Endothelial cell of umbilical vein (primary cell): ENCODE data around the gene RAPGEF6. TPM values are rescaled to one million over a fixed set of nuclear protein-coding genes. Genes with fewer than 3 reads are reported as not detected.

Experiments used
- BruUV-seq: library from RNA; stranded (reverse); fragments of 400-500 nt; replicated peaks from 2 replicates; lab custom pipeline; 2021; lab: Mats Ljungman, UMichigan
- CTCF ChIA-PET: fragments of 300-600, 350-600 bp; sonication (Branson Sonifier 250); formaldehyde crosslinking; loops from one replicate; lab custom pipeline; 2021; ENCODE audit warnings: antibody characterized with exemption, inconsistent platforms; lab: Charles Lee
- POLR2A ChIA-PET: fragments of 300-600, 350-600 bp; sonication (Branson Sonifier 250); formaldehyde crosslinking; loops from one replicate; lab custom pipeline; 2021; ENCODE audit warnings: antibody characterized with exemption, inconsistent platforms; lab: Charles Lee
- DNase-seq: peaks from one replicate; pipeline ENCODE4 v3.0.0-alpha.2; 2011; ENCODE audit warnings: low read depth, low spot score
- FAIRE-seq: peaks from 2 replicates; lab custom pipeline; 2011; peaks lifted over from hg19 to GRCh38; lab: Jason Lieb, UNC
- H2AFZ ChIP-seq: 2 replicates; pipeline ENCODE4 v1.6.0; 2012; ENCODE audit warnings: low read depth, low read length, control low read depth, inconsistent platforms
- H3K27ac ChIP-seq: 2 replicates; pipeline ENCODE4 v1.5.1; 2011; ENCODE audit warnings: low read depth, mild to moderate bottlenecking, control low read depth, low read length, moderate library complexity; ENCODE audit not compliant: insufficient read depth
- H3K27me3 ChIP-seq, 2 experiments: 2 replicates each; pipeline versions ENCODE4 v1.6.0 to v1.6.1; 2011; ENCODE audit warnings: low read length in 2 of 2, mixed read lengths in 1 of 2; ENCODE audit not compliant: control insufficient read depth in 2 of 2, insufficient read depth in 2 of 2
- H3K36me3 ChIP-seq, 2 experiments: 2 replicates in 1 of 2; 3 replicates in 1 of 2; pipeline ENCODE4 v1.5.1; 2011; ENCODE audit warnings: low read length in 2 of 2, mild to moderate bottlenecking in 1 of 2, moderate library complexity in 1 of 2; ENCODE audit not compliant: control insufficient read depth in 2 of 2, insufficient read depth in 2 of 2; ENCODE audit errors: extremely low read depth in 1 of 2
- H3K4me1 ChIP-seq: 3 replicates; pipeline ENCODE4 v1.5.1; 2011; ENCODE audit warnings: mild to moderate bottlenecking, low read length; ENCODE audit not compliant: control insufficient read depth, insufficient read depth; ENCODE audit errors: extremely low read depth
- H3K4me2 ChIP-seq: 2 replicates; pipeline ENCODE4 v1.6.1; 2011; ENCODE audit warnings: low read length, control low read depth, mixed read lengths; ENCODE audit not compliant: insufficient read depth
- H3K4me3 ChIP-seq, 3 experiments: fragments of 200-600 bp in 1 of 3; sonication (generic), shearing (Covaris generic) in 1 of 3; replicated peaks in 1 of 3; 2 replicates each; pipeline ENCODE4 v1.5.1; 2011 to 2016; ENCODE audit warnings: control low read depth in 3 of 3, low read length in 3 of 3, mild to moderate bottlenecking in 2 of 3, inconsistent platforms in 1 of 3, low read depth in 1 of 3, moderate library complexity in 1 of 3; ENCODE audit not compliant: insufficient read depth in 1 of 3
- H3K79me2 ChIP-seq: 2 replicates; pipeline ENCODE4 v1.6.0; 2012; ENCODE audit warnings: low read length, inconsistent platforms; ENCODE audit not compliant: control insufficient read depth, insufficient read depth
- H3K9ac ChIP-seq: replicated peaks from 2 replicates; pipeline ENCODE3; 2011; ENCODE audit warnings: low read length, control low read depth; ENCODE audit not compliant: insufficient read depth; ENCODE audit errors: extremely low read depth
- H3K9me1 ChIP-seq: replicated peaks from 3 replicates; pipeline ENCODE4 v1.6.0; 2011; ENCODE audit warnings: mild to moderate bottlenecking, low read length; ENCODE audit not compliant: control insufficient read depth, insufficient read depth; ENCODE audit errors: extremely low read depth
- H3K9me3 ChIP-seq: replicated peaks from 2 replicates; pipeline ENCODE4 v1.5.1; 2012; ENCODE audit warnings: low read length, inconsistent platforms; ENCODE audit not compliant: control insufficient read depth, insufficient read depth
- H4K20me1 ChIP-seq: replicated peaks from 2 replicates; pipeline ENCODE3; 2011; ENCODE audit warnings: mild to moderate bottlenecking, low read length; ENCODE audit not compliant: control insufficient read depth, insufficient read depth; ENCODE audit errors: extremely low read depth
- CTCF ChIP-seq, 2 donors: IDR thresholded peaks; 1 replicate in 1 of 2; 2 replicates in 1 of 2; pipeline ENCODE4 v1.5.1; 2011; ENCODE audit warnings: low read length in 2 of 2, mild to moderate bottlenecking in 2 of 2, moderate library complexity in 2 of 2, control low read depth in 1 of 2, inconsistent platforms in 1 of 2, low read depth in 1 of 2; ENCODE audit not compliant: insufficient read depth in 1 of 2; ENCODE audit errors: extremely low read depth in 1 of 2
- EZH2 ChIP-seq: IDR thresholded peaks from 2 replicates; pipeline ENCODE4 v1.6.1; 2012; ENCODE audit warnings: borderline replicate concordance, low read depth, mild to moderate bottlenecking, moderate library complexity, low read length, inconsistent platforms; ENCODE audit not compliant: severe bottlenecking
- FOS ChIP-seq: IDR thresholded peaks from 2 replicates; pipeline ENCODE4 v1.6.1; 2011; ENCODE audit warnings: mild to moderate bottlenecking, low read length, moderate library complexity, borderline replicate concordance; ENCODE audit not compliant: insufficient read depth
- GATA2 ChIP-seq: IDR thresholded peaks from 2 replicates; pipeline ENCODE4 v1.7.0; 2011; ENCODE audit warnings: low read depth, mild to moderate bottlenecking, moderate library complexity, mixed read lengths, low read length; ENCODE audit not compliant: insufficient read length, insufficient read depth
- JUN ChIP-seq: IDR thresholded peaks from 2 replicates; pipeline ENCODE4 v1.6.1; 2011; ENCODE audit warnings: borderline replicate concordance, low read depth; ENCODE audit not compliant: insufficient read length, insufficient read depth
- MAX ChIP-seq: IDR thresholded peaks from 2 replicates; pipeline ENCODE4 v1.6.1; 2011; ENCODE audit not compliant: insufficient read depth, insufficient read length
- MYC ChIP-seq: IDR thresholded peaks from one replicate; pipeline ENCODE4 v1.6.1; 2011; ENCODE audit warnings: mild to moderate bottlenecking, low read depth, low read length
- POLR2A ChIP-seq: IDR thresholded peaks from 2 replicates; pipeline ENCODE4 v1.6.1; 2012; ENCODE audit warnings: low read depth, mild to moderate bottlenecking, control low read depth, low read length
- POLR2AphosphoS5 ChIP-seq: IDR thresholded peaks from 2 replicates; pipeline ENCODE4 v1.6.1; 2012; ENCODE audit warnings: low read depth, mild to moderate bottlenecking, control low read depth, low read length, moderate library complexity; ENCODE audit not compliant: insufficient read depth
- dilution Hi-C: fragments of 300-500 bp; cut with MboI; formaldehyde crosslinking; loops from one replicate; pipeline ENCODE4 v1.15.0; 2019; ENCODE audit warnings: low sequenced_read_pairs; ENCODE audit not compliant: extremely low pct_ligation_motif_present
- intact Hi-C: fragments of 100-400 bp; cut with micrococcal nuclease; formaldehyde crosslinking; loops from one replicate; pipeline ENCODE4 v1.10.0; 2022
- polyA plus RNA-seq, 4 experiments: library from polyadenylated mRNA; depleted of rRNA in 3 of 4; stranded (reverse) in 3 of 4; unstranded in 1 of 4; fragments of >200 nt; gene quantifications; 2 replicates each; pipeline versions ENCODE4 v1.2.1 to v1.2.3, GENCODE V29; 2011 to 2012; ENCODE audit warnings: missing spikeins in 1 of 4
- total RNA-seq: library from RNA; stranded (reverse); gene quantifications from 2 replicates; pipeline ENCODE4 v1.2.3, GENCODE V29; 2021

Gene RAPGEF6
- total and polyA plus RNA-seq, 2 donors (not counting 3 experiments of a cell fraction or from before 2014, with no cell fraction given) = 3.5 to 17.5 TPM

GRCh38 chr5:131587541-131587940 is 47.5 kb downstream of the RAPGEF6 start:
- BruUV-seq = no TSS peak
- Histone ChIP-seq H3K9ac (no peak overlapping the region), H3K36me3 (no peaks in the 10 kb centered on the region), H2AFZ (no peak overlapping the region), H3K4me3 (no peak overlapping the region), H3K27me3 (no peaks in the 10 kb centered on the region), H3K27ac (no peak overlapping the region), H3K4me1 (no peaks in the 10 kb centered on the region), H3K79me2 (peaks cover 9% of the 10 kb centered on the region), H4K20me1 (no peaks in the 10 kb centered on the region), H3K9me3 (no peaks in the 10 kb centered on the region), H3K9me1 (no peaks in the 10 kb centered on the region), H3K4me2 (no peak overlapping the region)
- DNase-seq (peak; percentile 11), FAIRE-seq (no peak)
- ChIA-PET CTCF (interaction anchor here (0.6 to 8.1 kb wide), 7 partner anchors 23 to 651 kb away, joined by 3 to 323 read pairs (median 14); partner anchors contain the start of gene ACSL6), POLR2A (no interaction called here)
- dilution Hi-C loops (loop anchor here (25.0 kb wide), 1 partner anchor 425 kb away; the partner anchor contains the start of gene ACSL6), intact Hi-C loops (loop anchor here (5.0 kb wide), 2 partner anchors 210 to 225 kb away; partner anchors contain the start of gene FNIP1)
- TF ChIP-seq CTCF (IDR thresholded peaks at IDR 0.05; ENCODE audit: extremely low read depth in 1 of 2, insufficient read depth in 1 of 2, low read depth in 1 of 2, low read length in 2 of 2) (no peak), FOS (peak; percentile 48)

- dilution Hi-C loops (loop anchor here (25.0 kb wide), 1 partner anchor 431 kb away; the partner anchor contains the start of gene ACSL6), intact Hi-C loops (no loop called here)
- Histone ChIP-seq H3K27me3 (no peaks in the 10 kb centered on the region), H3K9ac (no peak overlapping the region), H4K20me1 (no peaks in the 10 kb centered on the region), H2AFZ (no peak overlapping the region), H3K9me1 (no peaks in the 10 kb centered on the region), H3K79me2 (peaks cover 20% of the 10 kb centered on the region), H3K4me2 (no peak overlapping the region), H3K4me3 (no peak overlapping the region), H3K9me3 (no peaks in the 10 kb centered on the region), H3K4me1 (no peaks in the 10 kb centered on the region), H3K36me3 (no peaks in the 10 kb centered on the region), H3K27ac (no peak overlapping the region)
- BruUV-seq = no TSS peak
- FAIRE-seq (no peak), DNase-seq (no peak)
- CTCF ChIA-PET = interaction anchor here (1.0 kb wide), 1 partner anchor 8 kb away, joined by 3 read pairs; no protein-coding TSS in a partner anchor
- POLR2A ChIA-PET = no interaction called here
- TF ChIP-seq CTCF (IDR thresholded peaks at IDR 0.05; ENCODE audit: extremely low read depth in 1 of 2, insufficient read depth in 1 of 2, low read depth in 1 of 2, low read length in 2 of 2) = no peak
- TF ChIP-seq MAX = no peak
- TF ChIP-seq POLR2A = no peak
- TF ChIP-seq EZH2 = no peak
- no peak for TF ChIP-seq GATA2
- no peak for TF ChIP-seq JUN
- no peak for TF ChIP-seq MYC
- TF ChIP-seq FOS = no peak
- TF ChIP-seq POLR2AphosphoS5 = no peak
These were observed 53.3 kb downstream of the RAPGEF6 start for GRCh38 chr5:131581702-131582101.
